ENCODE results near the gene PKP4. TPM values are rescaled to one million over a fixed set of nuclear protein-coding genes. Genes with fewer than 3 reads are reported as not detected.

Gene PKP4
- total and polyA plus RNA-seq, 2 of the 8 experiments (the other 6 are each of a cell fraction or from before 2014, with no cell fraction given) = 48.2 to 88.0 TPM

DNA sequence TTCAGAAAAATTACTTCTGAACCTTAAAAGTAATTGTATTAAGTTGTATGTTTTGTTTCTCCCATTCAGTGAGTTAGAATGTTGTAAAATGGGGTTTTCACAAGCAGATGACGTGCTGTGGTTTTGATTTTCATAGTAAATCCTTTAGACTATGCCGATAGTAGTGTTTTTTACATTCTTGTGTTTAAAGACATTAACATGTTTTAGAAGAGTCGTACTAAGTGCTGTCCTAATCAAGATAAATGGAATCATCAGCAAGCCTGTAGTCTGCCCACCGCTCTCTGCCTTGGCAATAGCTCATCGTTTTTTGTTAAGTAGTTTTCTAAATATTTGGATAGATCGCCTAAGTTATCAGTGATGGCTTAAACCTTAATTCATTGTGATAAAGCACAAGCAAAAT lies 21.5 kb downstream of the PKP4 start:
- Histone ChIP-seq H3K9ac (replicated peaks in 1 of 4; ENCODE audit: extremely low read depth in 1 of 4, low read depth in 3 of 4, low read length in 3 of 4) (no peak overlapping the region), H3K79me1 (ENCODE audit: low read depth, low read length) (no peaks in the 10 kb centered on the region), H4K20me1 (replicated peaks in 1 of 2; ENCODE audit: control insufficient read depth in 1 of 2, insufficient read depth in 2 of 2, low read length in 2 of 2) (peaks cover 4 to 6% of the 10 kb centered on the region in 2 experiments), H3K9me3 (ENCODE audit: insufficient read depth in 2 of 2, low read depth in 1 of 2, low read length in 1 of 2) (no peaks in the 10 kb centered on the region), H3K56ac (replicated peaks; ENCODE audit: insufficient read length, low read depth, low read length) (no peak overlapping the region), H3K27ac (ENCODE audit: low read depth, low read length) (no peak overlapping the region), H3K79me2 (ENCODE audit: control insufficient read depth in 1 of 2, insufficient read depth in 2 of 2, low read length in 2 of 2) (peaks cover 0 to 71% of the 10 kb centered on the region in 2 experiments; a peak in 2 of 4 replicates), H4K8ac (ENCODE audit: extremely low read depth, insufficient read depth, low read length) (no peak overlapping the region), H3K14ac (ENCODE audit: insufficient read length) (no peak overlapping the region), H3K18ac (ENCODE audit: extremely low read depth, low read length) (no peak overlapping the region), H3K4me2 (ENCODE audit: insufficient read depth in 1 of 2, low read depth in 2 of 2, low read length in 2 of 2) (no peak overlapping the region), H3K27me3 (replicated peaks in 1 of 4; ENCODE audit: control insufficient read depth in 3 of 4, extremely low read depth in 1 of 4, insufficient read depth in 3 of 4, low read length in 3 of 4) (no peaks in the 10 kb centered on the region), H2BK20ac (ENCODE audit: low read length) (no peak overlapping the region), H3K36me3 (ENCODE audit: control insufficient read depth in 2 of 4, insufficient read depth in 4 of 4, low read length in 3 of 4) (peaks cover 0 to 4% (median 0%) of the 10 kb centered on the region in 4 experiments; a peak in 2 of 8 replicates), H2BK15ac (ENCODE audit: low read length) (no peak overlapping the region), H3K23ac (ENCODE audit: insufficient read length) (no peak overlapping the region), H2AK5ac (ENCODE audit: low read depth, low read length) (no peak overlapping the region), H2BK12ac (ENCODE audit: low read depth, low read length) (no peak overlapping the region), H2BK5ac (ENCODE audit: low read depth, low read length) (no peak overlapping the region), H3K4me3 (ENCODE audit: extremely low read depth in 1 of 4, insufficient read depth in 2 of 4, low read depth in 3 of 4, low read length in 4 of 4) (no peak overlapping the region), H4K91ac (replicated peaks; ENCODE audit: insufficient read length, low read length) (no peak overlapping the region), H3K4ac (replicated peaks; ENCODE audit: insufficient read length, low read depth, low read length) (no peak overlapping the region), H2BK120ac (replicated peaks; ENCODE audit: low read depth, low read length) (no peak overlapping the region), H3K23me2 (ENCODE audit: low read depth, low read length) (no peaks in the 10 kb centered on the region), H3K4me1 (replicated peaks in 1 of 4; ENCODE audit: control insufficient read depth in 3 of 4, insufficient read depth in 4 of 4, low read length in 3 of 4) (peaks cover 0 to 7% (median 2%) of the 10 kb centered on the region in 4 experiments; a peak in 2 of 7 replicates), H2AFZ (ENCODE audit: low read length) (no peak overlapping the region), H4K5ac (ENCODE audit: insufficient read length, low read depth, low read length) (no peak overlapping the region)
- FAIRE-seq (no peak), DNase-seq (ENCODE audit: low read depth in 1 of 2, low spot score in 2 of 2) (no peak)
- ChIA-PET CTCF (ENCODE audit: partially characterized antibody) (interaction anchor here (0.6 to 7.1 kb wide), 6 partner anchors 8 to 449 kb away, joined by 4 to 58 read pairs (median 4); no protein-coding TSS in a partner anchor), POLR2A (ENCODE audit: partially characterized antibody) (interaction anchor here (0.7 to 2.0 kb wide), 3 partner anchors 11 to 22 kb away, joined by 4 to 9 read pairs (median 4); no protein-coding TSS in a partner anchor)
- 86% methylated on average over 6 of the region's 6 CpGs; no CpG with 5 or more reads in 1 of the 2 experiments for WGBS, 2 experiments (ENCODE audit: extremely low coverage in 1 of 2, insufficient coverage in 1 of 2, insufficient read length in 1 of 2, insufficient replicate concordance in 2 of 2, low coverage in 1 of 2, low lambda C conversion rate in 2 of 2, missing lambda C conversion rate in 1 of 2)
- TF ChIP-seq SUZ12 (IDR thresholded peaks at IDR 0.05; ENCODE audit: low read length) (no peak), SRF (IDR thresholded peaks at IDR 0.05; ENCODE audit: low read depth, low read length) (no peak), KDM1A (IDR thresholded peaks at IDR 0.05; ENCODE audit: borderline replicate concordance, low read length) (no peak), NANOG (IDR thresholded peaks at IDR 0.05; ENCODE audit: insufficient read depth, low read depth, low read length, poor library complexity, severe bottlenecking) (no peak), POLR2AphosphoS5 (IDR thresholded peaks at IDR 0.05; ENCODE audit: low read depth, low read length) (no peak), RXRA (IDR thresholded peaks at IDR 0.05; ENCODE audit: insufficient read depth, low read depth, low read length) (no peak), PHF8 (conservative IDR thresholded peaks at IDR 0.05; ENCODE audit: low read depth, low read length) (no peak), SP4 (IDR thresholded peaks at IDR 0.05; ENCODE audit: low read length) (no peak), SIN3A (conservative IDR thresholded peaks at IDR 0.05 in 1 of 2, IDR thresholded peaks at IDR 0.05 in 1 of 2; ENCODE audit: low read depth in 1 of 2, low read length in 2 of 2) (no peak), FOSL1 (IDR thresholded peaks at IDR 0.05; ENCODE audit: insufficient read depth, low read depth, low read length) (no peak), RNF2 (IDR thresholded peaks at IDR 0.05; ENCODE audit: borderline replicate concordance, low read depth, low read length, missing control alignments, poor library complexity, severe bottlenecking) (no peak), CHD2 (IDR thresholded peaks at IDR 0.05; ENCODE audit: low read length) (no peak)
- TF ChIP-seq, protein P1, sequence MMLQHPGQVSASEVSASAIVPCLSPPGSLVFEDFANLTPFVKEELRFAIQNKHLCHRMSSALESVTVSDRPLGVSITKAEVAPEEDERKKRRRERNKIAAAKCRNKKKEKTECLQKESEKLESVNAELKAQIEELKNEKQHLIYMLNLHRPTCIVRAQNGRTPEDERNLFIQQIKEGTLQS (IDR thresholded peaks at IDR 0.05; ENCODE audit: insufficient read depth, low read depth, low read length) = no peak
